Upper lobe of left lung (tissue), 6 donors: ENCODE results near the gene MPHOSPH8. TPM values are rescaled to one million over a fixed set of nuclear protein-coding genes. Genes with fewer than 3 reads are reported as not detected.

Experiments used
- ATAC-seq, 2 donors: fragments of 200-7000 bp; cut with Tn5 transposase; one replicate each; pipeline ENCODE4 v1.9.1; 2022; ENCODE audit warnings: mild to moderate bottlenecking in 2 of 2, moderate library complexity in 2 of 2; ENCODE audit not compliant: low FRiP score in 2 of 2
- DNase-seq, 2 donors: peaks; one replicate each; pipeline ENCODE4 v3.0.0-alpha.2; 2019 to 2020
- H3K27ac ChIP-seq, 4 donors: fragments of 200-600 bp; sonication (generic); one replicate each; pipeline ENCODE4 v1.5.1; 2016 to 2019
- H3K27me3 ChIP-seq, 4 donors: fragments of 200-600 bp; sonication (generic); one replicate each; pipeline ENCODE4 v1.5.1; 2017 to 2019
- H3K36me3 ChIP-seq, 4 donors: fragments of 200-600 bp; sonication (generic); one replicate each; pipeline ENCODE4 v1.5.1; 2016 to 2019
- H3K4me1 ChIP-seq, 4 donors: fragments of 200-600 bp; sonication (generic); one replicate each; pipeline ENCODE4 v1.5.1; 2018 to 2019
- H3K4me3 ChIP-seq, 4 donors: fragments of 200-600 bp; sonication (generic); one replicate each; pipeline ENCODE4 v1.5.1; 2017 to 2019; ENCODE audit warnings: mild to moderate bottlenecking in 2 of 4, moderate library complexity in 1 of 4
- H3K9me3 ChIP-seq, 4 donors: fragments of 200-600 bp; sonication (generic); one replicate each; pipeline ENCODE4 v1.5.1; 2018 to 2019
- CTCF ChIP-seq, 6 experiments: fragments of 450-650 bp in 4 of 6; fragments of 200-600 bp in 2 of 6; sonication (generic) in 2 of 6; IDR thresholded peaks; one replicate each; pipeline ENCODE4 v1.5.1; 2016 to 2019; ENCODE audit warnings: antibody characterized with exemption in 6 of 6
- EP300 ChIP-seq, 4 donors: sonication (generic); formaldehyde crosslinking; IDR thresholded peaks; one replicate each; pipeline ENCODE4 v1.5.1; 2017; ENCODE audit warnings: antibody characterized with exemption in 4 of 4, control low read depth in 2 of 4
- POLR2A ChIP-seq, 4 donors: fragments of 450-650 bp; IDR thresholded peaks; one replicate each; pipeline ENCODE4 v1.5.1; 2016 to 2017; ENCODE audit warnings: antibody characterized with exemption in 4 of 4, mild to moderate bottlenecking in 2 of 4
- POLR2AphosphoS5 ChIP-seq, 2 donors: sonication (generic); formaldehyde crosslinking; IDR thresholded peaks; one replicate each; pipeline ENCODE4 v1.5.1; 2017; ENCODE audit warnings: antibody characterized with exemption in 2 of 2
- WGBS, 2 donors: methylation state at CpG; one replicate each; pipeline ENCODE4 v1.1.5; 2017 to 2018; 5-methylcytosine and 5-hydroxymethylcytosine counted together
- total RNA-seq, 6 donors: library from RNA; depleted of rRNA in 4 of 6; stranded (reverse); fragments of >200 nt in 4 of 6; gene quantifications; one replicate each; pipeline versions ENCODE4 v1.1.0 to v1.2.1, GENCODE V29; 2016 to 2021
- donor health status: DM: no; HTN: no; CAD: no; lungs with moderate emphysema.
- donor health status: DM: no; HTN: yes; CAD: no; lungs with severe emphysema.

MPHOSPH8 gene
- total RNA-seq, 6 donors from 2014 or later, result 24.0 to 81.7 (median 35.3) TPM

GRCh38 chr13:19606152-19606551 lies 27.3 kb upstream of the MPHOSPH8 start:
- Histone ChIP-seq H3K9me3 (no peaks in the 10 kb centered on the region), H3K4me3 (no peak overlapping the region), H3K27me3 (peaks cover 0 to 13% (median 6%) of the 10 kb centered on the region in 4 donors), H3K27ac (no peak overlapping the region), H3K4me1 (peaks cover 9 to 15% (median 12%) of the 10 kb centered on the region in 4 donors), H3K36me3 (no peaks in the 10 kb centered on the region)
- no peak for TF ChIP-seq POLR2AphosphoS5 (IDR thresholded peaks at IDR 0.05)
- TF ChIP-seq CTCF (IDR thresholded peaks at IDR 0.05), result no peak
- TF ChIP-seq POLR2A (IDR thresholded peaks at IDR 0.05), result no peak
- TF ChIP-seq EP300 (IDR thresholded peaks at IDR 0.05), result no peak
- ATAC-seq (no peak), DNase-seq (no peak)

GRCh38 chr13:19606737-19607136 lies 26.7 kb upstream of the MPHOSPH8 start:
- Histone ChIP-seq H3K27ac (no peak overlapping the region), H3K27me3 (peaks cover 0 to 9% (median 5%) of the 10 kb centered on the region in 4 donors), H3K36me3 (no peaks in the 10 kb centered on the region), H3K9me3 (no peaks in the 10 kb centered on the region), H3K4me3 (no peak overlapping the region), H3K4me1 (peaks cover 5 to 10% (median 8%) of the 10 kb centered on the region in 4 donors)
- WGBS, 2 donors, result 96 to 97% methylated on average over 2 of the region's 2 CpGs
- DNase-seq, result no peak
- no peak for ATAC-seq
- TF ChIP-seq CTCF (IDR thresholded peaks at IDR 0.05) (no peak), EP300 (IDR thresholded peaks at IDR 0.05) (no peak), POLR2AphosphoS5 (IDR thresholded peaks at IDR 0.05) (no peak), POLR2A (IDR thresholded peaks at IDR 0.05) (no peak)

GRCh38 chr13:19607523-19608078 lies 25.9 kb upstream of the MPHOSPH8 start:
- Histone ChIP-seq H3K4me3 (no peak overlapping the region), H3K9me3 (no peaks in the 10 kb centered on the region), H3K36me3 (no peaks in the 10 kb centered on the region), H3K27me3 (no peaks in the 10 kb centered on the region), H3K4me1 (peaks cover 0 to under 1% (median under 1%) of the 10 kb centered on the region in 4 donors), H3K27ac (no peak overlapping the region)
- DNase-seq (no peak), ATAC-seq (no peak)
- no peak for TF ChIP-seq POLR2A (IDR thresholded peaks at IDR 0.05)
- TF ChIP-seq POLR2AphosphoS5 (IDR thresholded peaks at IDR 0.05), result no peak
- TF ChIP-seq EP300 (IDR thresholded peaks at IDR 0.05), result no peak
- no peak for TF ChIP-seq CTCF (IDR thresholded peaks at IDR 0.05)
- WGBS, 2 donors, result 90 to 93% methylated on average over 10 of the region's 10 CpGs

- Histone ChIP-seq H3K27ac (no peak overlapping the region), H3K4me1 (no peaks in the 10 kb centered on the region), H3K27me3 (no peaks in the 10 kb centered on the region), H3K9me3 (no peaks in the 10 kb centered on the region), H3K4me3 (no peak overlapping the region), H3K36me3 (no peaks in the 10 kb centered on the region)
- WGBS, 2 donors, result 69 to 76% methylated on average over 4 of the region's 4 CpGs
- ATAC-seq (no peak), DNase-seq (no peak)
- TF ChIP-seq POLR2A (IDR thresholded peaks at IDR 0.05) (no peak), CTCF (IDR thresholded peaks at IDR 0.05) (peak in 3 of 6 experiments; percentile 25 to 50 (median 36))
These were observed 14.5 kb upstream of the MPHOSPH8 start for GRCh38 chr13:19618977-19619376.

- 56 to 59% methylated on average over 3 of the region's 3 CpGs for WGBS, 2 donors
- ATAC-seq (peak in 1 of 2 donors; percentile 70), DNase-seq (no peak)
- no peak overlapping the region for H3K27ac ChIP-seq
- no peaks in the 10 kb centered on the region for H3K27me3 ChIP-seq
- no peaks in the 10 kb centered on the region for H3K36me3 ChIP-seq
- H3K9me3 ChIP-seq, result no peaks in the 10 kb centered on the region
- TF ChIP-seq CTCF (IDR thresholded peaks at IDR 0.05) (no peak), POLR2A (IDR thresholded peaks at IDR 0.05) (no peak)
- no peaks in the 10 kb centered on the region for H3K4me1 ChIP-seq
- no peak overlapping the region for H3K4me3 ChIP-seq
These were observed 11.3 kb upstream of the MPHOSPH8 start for GRCh38 chr13:19622193-19622592.
